Neural cell (in vitro differentiated cells): ENCODE data around the gene NUDT4. TPM values are rescaled to one million over a fixed set of nuclear protein-coding genes. Genes with fewer than 3 reads are reported as not detected.

Experiments used
- H2AFZ ChIP-seq: fragments of 200-600, 300-800 bp; sonication (generic), shearing (Covaris generic); 2 replicates; pipeline ENCODE4 v1.6.0; 2014; ENCODE audit warnings: low read depth, mild to moderate bottlenecking, antibody characterized with exemption, low read length, moderate library complexity
- H3F3A ChIP-seq: fragments of 200-600 bp; shearing (Covaris generic); 2 replicates; pipeline ENCODE4 v1.6.1; 2016; ENCODE audit warnings: mild to moderate bottlenecking, moderate library complexity, mixed read lengths, antibody characterized with exemption, low read length; ENCODE audit not compliant: insufficient read depth, poor library complexity, severe bottlenecking
- H3K27ac ChIP-seq: fragments of 200-600, 300-800 bp; sonication (generic), shearing (Covaris generic); 2 replicates; pipeline ENCODE4 v1.5.1; 2014; ENCODE audit warnings: mild to moderate bottlenecking, low read length, moderate library complexity
- H3K27me3 ChIP-seq: fragments of 300-800, 200-600 bp; sonication (generic), shearing (Covaris generic); 2 replicates; pipeline ENCODE4 v1.6.0; 2014; ENCODE audit warnings: mild to moderate bottlenecking, low read depth, low read length, moderate library complexity; ENCODE audit not compliant: insufficient read depth
- H3K36me3 ChIP-seq: fragments of 300-800, 200-600 bp; sonication (generic), shearing (Covaris generic); 2 replicates; pipeline ENCODE4 v1.5.1; 2014; ENCODE audit warnings: mild to moderate bottlenecking, antibody characterized with exemption, low read length, moderate library complexity; ENCODE audit not compliant: insufficient read depth
- H3K4me2 ChIP-seq: fragments of 300-800, 200-600 bp; sonication (generic), shearing (Covaris generic); 2 replicates; pipeline ENCODE4 v1.6.0; 2014; ENCODE audit warnings: mild to moderate bottlenecking, low read length
- H3K4me3 ChIP-seq: fragments of 300-800, 200-600 bp; sonication (generic), shearing (Covaris generic); 2 replicates; pipeline ENCODE4 v1.5.1; 2014; ENCODE audit warnings: mild to moderate bottlenecking, low read length, moderate library complexity
- H3K79me2 ChIP-seq: fragments of 200-600 bp; shearing (Covaris generic); replicated peaks from 2 replicates; pipeline ENCODE4 v1.6.0; 2014; ENCODE audit warnings: mild to moderate bottlenecking, low read length, moderate library complexity; ENCODE audit not compliant: insufficient read depth
- H3K9ac ChIP-seq: fragments of 300-800, 200-600 bp; sonication (generic), shearing (Covaris generic); 2 replicates; pipeline ENCODE4 v1.6.1; 2016; ENCODE audit warnings: mild to moderate bottlenecking, low read length, mixed read lengths
- H3K9me2 ChIP-seq: fragments of 200-600 bp; shearing (Covaris generic); 2 replicates; pipeline ENCODE4 v1.6.1; 2016; ENCODE audit warnings: mild to moderate bottlenecking, low read length, mixed read lengths; ENCODE audit not compliant: insufficient read depth
- H3K9me3 ChIP-seq: fragments of 200-600, 300-800 bp; sonication (generic), shearing (Covaris generic); 2 replicates; pipeline ENCODE4 v1.6.1; 2016; ENCODE audit warnings: mild to moderate bottlenecking, mixed run types, low read length, moderate library complexity, mixed read lengths
- H4K20me1 ChIP-seq: fragments of 200-600 bp; shearing (Covaris generic); 2 replicates; pipeline ENCODE4 v1.6.1; 2016; ENCODE audit warnings: mild to moderate bottlenecking, mixed run types; ENCODE audit not compliant: insufficient read depth
- CTCF ChIP-seq: fragments of 450-650 bp; IDR thresholded peaks from 2 replicates; pipeline ENCODE4 v1.5.1; 2014; ENCODE audit warnings: antibody characterized with exemption, mild to moderate bottlenecking, moderate library complexity; ENCODE audit not compliant: poor library complexity, severe bottlenecking
- EP300 ChIP-seq: fragments of 450-650 bp; conservative IDR thresholded peaks from 2 replicates; pipeline ENCODE4 v1.6.1; 2014; ENCODE audit warnings: antibody characterized with exemption, mild to moderate bottlenecking, moderate library complexity; ENCODE audit not compliant: poor library complexity, severe bottlenecking
- EZH2 ChIP-seq: fragments of 200-600, 300-800 bp; shearing (Covaris generic), sonication (generic); IDR thresholded peaks from 2 replicates; pipeline ENCODE4 v1.6.1; 2014; ENCODE audit warnings: antibody characterized with exemption, low read length, borderline replicate concordance, mild to moderate bottlenecking; ENCODE audit not compliant: insufficient read depth, poor library complexity, severe bottlenecking
- MXI1 ChIP-seq: fragments of 450-650 bp; conservative IDR thresholded peaks from 2 replicates; pipeline ENCODE4 v1.6.1; 2014; ENCODE audit warnings: antibody characterized with exemption, mild to moderate bottlenecking; ENCODE audit not compliant: poor library complexity, severe bottlenecking
- POLR2AphosphoS5 ChIP-seq: IDR thresholded peaks from 2 replicates; pipeline ENCODE4 v1.6.1; 2012
- RAD21 ChIP-seq: fragments of 450-650 bp; conservative IDR thresholded peaks from 2 replicates; pipeline ENCODE4 v1.6.1; 2014; ENCODE audit warnings: antibody characterized with exemption, mild to moderate bottlenecking, moderate library complexity
- REST ChIP-seq: IDR thresholded peaks from 2 replicates; pipeline ENCODE4 v1.6.1; 2012; ENCODE audit warnings: borderline replicate concordance
- SMC3 ChIP-seq: fragments of 450-650 bp; conservative IDR thresholded peaks from 2 replicates; pipeline ENCODE4 v1.6.1; 2014; ENCODE audit warnings: antibody characterized with exemption, mild to moderate bottlenecking, moderate library complexity; ENCODE audit not compliant: poor library complexity
- TAF1 ChIP-seq: IDR thresholded peaks from 2 replicates; pipeline ENCODE4 v1.6.1; 2012; ENCODE audit warnings: low read depth
- polyA plus RNA-seq: library from polyadenylated mRNA; depleted of rRNA; stranded (reverse); fragments of >200 nt; gene quantifications from 2 replicates; pipeline ENCODE4 v1.2.3, GENCODE V29; 2014

The NUDT4 gene
- polyA plus RNA-seq, 1 donor from 2014 or later: 39.9 TPM

- H3K36me3 ChIP-seq: peaks cover 4% of the 10 kb centered on the region
- no peak for TF ChIP-seq EP300
- TF ChIP-seq EZH2: no peak
- TF ChIP-seq REST: no peak
- no peak for TF ChIP-seq POLR2AphosphoS5
- no peak for TF ChIP-seq CTCF
- TF ChIP-seq RAD21: no peak
- TF ChIP-seq MXI1: no peak
- TF ChIP-seq SMC3: no peak
- TF ChIP-seq TAF1: no peak
- no peak overlapping the region for H3K27ac ChIP-seq
- H2AFZ ChIP-seq: no peak overlapping the region
- no peak overlapping the region for H3K4me2 ChIP-seq
- H3K4me3 ChIP-seq: no peak overlapping the region
- no peak overlapping the region for H3K9ac ChIP-seq
- H3K27me3 ChIP-seq: no peaks in the 10 kb centered on the region
- H3K9me3 ChIP-seq: no peaks in the 10 kb centered on the region
- H4K20me1 ChIP-seq: no peaks in the 10 kb centered on the region
- no peaks in the 10 kb centered on the region for H3K79me2 ChIP-seq
- no peaks in the 10 kb centered on the region for H3K9me2 ChIP-seq
- H3F3A ChIP-seq: no peaks in the 10 kb centered on the region
Measured at GRCh38 chr12:93402333-93403311, 24.9 kb downstream of the NUDT4 start.

GRCh38 chr12:93403988-93404803, 26.5 kb downstream of the NUDT4 start:
- Histone ChIP-seq H3K9me3 (no peaks in the 10 kb centered on the region), H3K79me2 (no peaks in the 10 kb centered on the region), H3K9me2 (no peaks in the 10 kb centered on the region), H3K36me3 (peaks cover 4% of the 10 kb centered on the region), H3F3A (no peaks in the 10 kb centered on the region), H3K27ac (no peak overlapping the region), H3K4me2 (no peak overlapping the region), H3K4me3 (no peak overlapping the region), H4K20me1 (no peaks in the 10 kb centered on the region), H3K27me3 (no peaks in the 10 kb centered on the region), H2AFZ (no peak overlapping the region), H3K9ac (no peak overlapping the region)
- TF ChIP-seq RAD21: no peak
- no peak for TF ChIP-seq REST
- no peak for TF ChIP-seq MXI1
- TF ChIP-seq EZH2: no peak
- no peak for TF ChIP-seq SMC3
- no peak for TF ChIP-seq TAF1
- no peak for TF ChIP-seq CTCF
